ENCODE measurements around the gene LSG1. TPM values are rescaled to one million over a fixed set of nuclear protein-coding genes. Genes with fewer than 3 reads are reported as not detected.
"Not testable (repeated sequence)": the region's sequence is repeated elsewhere in the genome, so short reads cannot be mapped to it uniquely, and the experiment has no call there.

Gene LSG1
- total RNA-seq, 1 experiment from 2014 or later: 81.3 TPM

DNA sequence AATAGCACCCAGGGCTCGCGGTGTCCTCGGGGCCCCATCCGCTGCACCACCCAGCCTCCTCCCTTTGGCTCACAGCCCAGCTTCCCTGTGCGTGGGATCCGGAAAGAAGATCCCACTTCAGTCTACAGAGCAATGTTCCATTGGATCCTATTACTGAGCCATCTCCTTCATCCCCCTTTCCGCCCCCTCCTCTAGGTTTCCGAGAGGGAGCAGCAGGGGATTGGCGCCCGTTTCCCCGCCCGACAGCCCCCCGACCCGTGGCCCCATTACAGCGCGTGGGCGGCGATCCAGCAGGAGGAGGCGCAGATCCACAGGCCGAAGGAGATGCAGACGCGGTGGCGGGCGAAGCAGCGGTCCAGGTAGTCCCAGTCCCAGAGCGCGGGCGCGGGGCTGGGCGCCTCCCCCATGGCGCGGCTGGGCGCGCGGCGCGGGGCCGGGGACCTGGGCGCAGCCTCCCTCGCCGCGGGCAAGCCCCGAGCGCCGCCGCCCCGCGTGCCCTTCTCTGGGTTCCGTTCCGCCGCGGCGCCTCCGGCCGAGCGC, 39.1 kb downstream of the LSG1 start:
- no peak for TF ChIP-seq CTCF (conservative IDR thresholded peaks at IDR 0.05; ENCODE audit: low read depth, low read length)
- TF ChIP-seq EZH2 (IDR thresholded peaks at IDR 0.05; ENCODE audit: borderline replicate concordance, low read depth, low read length, poor library complexity, severe bottlenecking): no peak

DNA sequence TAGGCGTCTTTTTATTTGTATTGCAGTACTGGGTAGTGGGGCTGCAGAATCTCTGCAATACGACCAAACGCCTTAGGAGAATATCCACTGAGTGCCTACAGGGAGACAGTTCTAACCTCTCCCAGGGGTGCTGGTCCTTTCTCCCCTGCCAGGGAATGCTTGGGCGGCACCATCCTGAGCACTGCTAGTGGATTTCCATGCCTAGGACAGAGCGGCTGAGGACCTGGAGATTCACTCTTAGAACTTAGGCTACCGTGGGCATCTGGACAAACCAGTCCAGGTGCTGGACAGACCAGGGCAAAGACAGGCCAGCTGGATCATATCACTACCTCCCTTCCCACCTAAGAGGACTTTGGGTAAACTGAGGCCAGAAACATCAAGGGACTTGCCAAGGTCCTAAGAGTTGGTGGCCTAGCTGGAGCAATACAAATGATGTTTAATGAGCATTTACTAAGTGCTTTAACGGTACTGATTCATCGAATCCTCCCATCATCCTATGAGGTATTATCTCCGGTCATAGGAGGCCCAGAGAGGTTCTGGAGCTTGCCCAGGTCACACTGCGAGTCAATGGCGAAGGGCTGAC, 39.7 kb downstream of the LSG1 start:
- H3K4me1 ChIP-seq (ENCODE audit: insufficient read depth, low read length, poor library complexity, severe bottlenecking): no peaks in the 10 kb centered on the region
- TF ChIP-seq CTCF (conservative IDR thresholded peaks at IDR 0.05; ENCODE audit: low read depth, low read length) (no peak), EZH2 (IDR thresholded peaks at IDR 0.05; ENCODE audit: borderline replicate concordance, low read depth, low read length, poor library complexity, severe bottlenecking) (no peak)
- H3K4me3 ChIP-seq (ENCODE audit: low read depth, low read length, poor library complexity, severe bottlenecking): peak overlapping the region; percentile 84
- no peak for DNase-seq (ENCODE audit: low spot score)
- CTCF ChIA-PET: no interaction called here
- intact Hi-C loops (cut with micrococcal nuclease; ENCODE audit: unreplicated experiment): loop anchor here (10.0 kb wide), 1 partner anchor 298 kb away; no protein-coding TSS in a partner anchor
- H3K36me3 ChIP-seq (ENCODE audit: insufficient read depth, low read length, poor library complexity, severe bottlenecking): peaks cover 19% of the 10 kb centered on the region
- H3K27ac ChIP-seq (ENCODE audit: low read depth, low read length, poor library complexity, severe bottlenecking): peak overlapping the region; percentile 77
- POLR2A ChIA-PET (ENCODE audit: low non-redundant PET): no interaction called here
- H3K9me3 ChIP-seq (ENCODE audit: low read depth, low read length, poor library complexity, severe bottlenecking): peaks cover 6% of the 10 kb centered on the region
- BruUV-seq (replicated peaks): TSS peak; percentile 69
- H3K27me3 ChIP-seq (replicated peaks; ENCODE audit: insufficient read depth, low read depth, low read length, poor library complexity): no peaks in the 10 kb centered on the region

More for the DNA sequence above, 39.1 kb downstream of the LSG1 start:
- peaks cover 13% of the 10 kb centered on the region for H3K36me3 ChIP-seq (ENCODE audit: insufficient read depth, low read length, poor library complexity, severe bottlenecking)
- peak; percentile 78 for DNase-seq (ENCODE audit: low spot score)
- H3K9me3 ChIP-seq (ENCODE audit: low read depth, low read length, poor library complexity, severe bottlenecking): peaks cover 6% of the 10 kb centered on the region
- H3K27ac ChIP-seq (ENCODE audit: low read depth, low read length, poor library complexity, severe bottlenecking): peak overlapping the region; percentile 77
- H3K4me3 ChIP-seq (ENCODE audit: low read depth, low read length, poor library complexity, severe bottlenecking): peak overlapping the region; percentile 84
- no peaks in the 10 kb centered on the region for H3K27me3 ChIP-seq (replicated peaks; ENCODE audit: insufficient read depth, low read depth, low read length, poor library complexity)
- H3K4me1 ChIP-seq (ENCODE audit: insufficient read depth, low read length, poor library complexity, severe bottlenecking): no peaks in the 10 kb centered on the region
- intact Hi-C loops (cut with micrococcal nuclease; ENCODE audit: unreplicated experiment): loop anchor here (10.0 kb wide), 1 partner anchor 298 kb away; no protein-coding TSS in a partner anchor
- ChIA-PET POLR2A (ENCODE audit: low non-redundant PET) (no interaction called here), CTCF (no interaction called here)
- BruUV-seq (replicated peaks): no TSS peak

- no peak for DNase-seq (ENCODE audit: low spot score)
- POLR2A ChIA-PET (ENCODE audit: low non-redundant PET): no interaction called here
- Histone ChIP-seq H3K27me3 (replicated peaks; ENCODE audit: insufficient read depth, low read depth, low read length, poor library complexity) (no peaks in the 10 kb centered on the region), H3K36me3 (ENCODE audit: insufficient read depth, low read length, poor library complexity, severe bottlenecking) (peaks cover 19% of the 10 kb centered on the region), H3K27ac (ENCODE audit: low read depth, low read length, poor library complexity, severe bottlenecking) (no peak overlapping the region), H3K4me3 (ENCODE audit: low read depth, low read length, poor library complexity, severe bottlenecking) (no peak overlapping the region), H3K4me1 (ENCODE audit: insufficient read depth, low read length, poor library complexity, severe bottlenecking) (no peaks in the 10 kb centered on the region), H3K9me3 (ENCODE audit: low read depth, low read length, poor library complexity, severe bottlenecking) (peaks cover 6% of the 10 kb centered on the region)
- no peak for TF ChIP-seq EZH2 (IDR thresholded peaks at IDR 0.05; ENCODE audit: borderline replicate concordance, low read depth, low read length, poor library complexity, severe bottlenecking)
- no peak for TF ChIP-seq CTCF (conservative IDR thresholded peaks at IDR 0.05; ENCODE audit: low read depth, low read length)
- CTCF ChIA-PET: no interaction called here
- BruUV-seq (replicated peaks): no TSS peak
- intact Hi-C loops (cut with micrococcal nuclease; ENCODE audit: unreplicated experiment): loop anchor here (10.0 kb wide), 1 partner anchor 297 kb away; no protein-coding TSS in a partner anchor
Observed at GRCh38 chr3:194631696-194632095, 40.3 kb downstream of the LSG1 start.

GRCh38 chr3:194630681-194631080, 41.3 kb downstream of the LSG1 start:
- POLR2A ChIA-PET (ENCODE audit: low non-redundant PET); H3K4me3 ChIP-seq (ENCODE audit: low read depth, low read length, poor library complexity, severe bottlenecking): not testable (repeated sequence)
- intact Hi-C loops (cut with micrococcal nuclease; ENCODE audit: unreplicated experiment): loop anchor here (10.0 kb wide), 1 partner anchor 296 kb away; no protein-coding TSS in a partner anchor

More at GRCh38 chr3:194630681-194631080, 41.3 kb downstream of the LSG1 start:
- H3K4me1 ChIP-seq (ENCODE audit: insufficient read depth, low read length, poor library complexity, severe bottlenecking); DNase-seq (ENCODE audit: low spot score); H3K27ac ChIP-seq (ENCODE audit: low read depth, low read length, poor library complexity, severe bottlenecking); H3K9me3 ChIP-seq (ENCODE audit: low read depth, low read length, poor library complexity, severe bottlenecking); H3K27me3 ChIP-seq (replicated peaks; ENCODE audit: insufficient read depth, low read depth, low read length, poor library complexity); CTCF ChIA-PET; BruUV-seq (replicated peaks): not testable (repeated sequence)
- H3K36me3 ChIP-seq (ENCODE audit: insufficient read depth, low read length, poor library complexity, severe bottlenecking): peaks cover 22% of the 10 kb centered on the region
